ENCODE measurements around the gene NAALADL2. TPM values are rescaled to one million over a fixed set of nuclear protein-coding genes. Genes with fewer than 3 reads are reported as not detected.

The NAALADL2 gene
- total RNA-seq, 4 donors from 2014 or later: 0.36 to 9.2 (median 0.63) TPM

DNA sequence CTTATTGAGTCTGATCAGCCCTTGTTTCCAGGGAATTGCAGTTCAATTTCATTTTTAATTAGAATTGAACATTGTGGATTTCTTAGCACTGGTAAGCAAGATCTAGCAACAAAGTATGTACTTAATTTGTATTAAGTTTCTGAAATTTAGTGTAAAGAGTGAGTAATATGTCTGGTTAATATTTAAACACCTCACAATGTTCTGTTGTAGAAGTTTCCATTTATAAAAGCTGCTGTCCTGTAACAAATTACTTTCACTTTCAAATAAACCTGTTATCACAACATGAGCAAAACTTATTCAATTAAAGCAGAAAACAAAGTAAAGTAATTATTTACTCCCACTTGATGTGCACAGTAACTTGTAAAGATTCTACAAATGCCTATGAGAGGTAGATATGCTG is 448.5 kb downstream of the NAALADL2 start:
- Histone ChIP-seq H3K9me3 (no peaks in the 10 kb centered on the region), H3K36me3 (no peaks in the 10 kb centered on the region), H3K27me3 (no peaks in the 10 kb centered on the region), H3K27ac (no peak overlapping the region), H3K4me3 (no peak overlapping the region), H3K4me1 (no peaks in the 10 kb centered on the region)
- ATAC-seq (no peak), DNase-seq (no peak)
- intact Hi-C loops (cut with DNase I; ENCODE audit: low total_unique reads) (no loop called here), in situ Hi-C loops (cut with MboI; ENCODE audit: low sequenced_read_pairs in 4 of 4) (no loop called here)
- no peak for TF ChIP-seq CTCF (IDR thresholded peaks at IDR 0.05 in 4 of 5, conservative IDR thresholded peaks at IDR 0.05 in 1 of 5)
- TF ChIP-seq POLR2A (IDR thresholded peaks at IDR 0.05): no peak

GRCh38 chr3:175308097-175308496 is 449.0 kb downstream of the NAALADL2 start:
- Histone ChIP-seq H3K9me3 (no peaks in the 10 kb centered on the region), H3K27ac (no peak overlapping the region), H3K4me3 (no peak overlapping the region), H3K4me1 (no peaks in the 10 kb centered on the region), H3K27me3 (no peaks in the 10 kb centered on the region), H3K36me3 (no peaks in the 10 kb centered on the region)
- DNase-seq: no peak
- intact Hi-C loops (cut with DNase I; ENCODE audit: low total_unique reads) (no loop called here), in situ Hi-C loops (cut with MboI; ENCODE audit: low sequenced_read_pairs in 4 of 4) (no loop called here)
- no peak for TF ChIP-seq POLR2A (IDR thresholded peaks at IDR 0.05)
- TF ChIP-seq CTCF (IDR thresholded peaks at IDR 0.05 in 4 of 5, conservative IDR thresholded peaks at IDR 0.05 in 1 of 5): no peak
- no peak for ATAC-seq

GRCh38 chr3:175310046-175310445 is 450.9 kb downstream of the NAALADL2 start:
- in situ Hi-C loops (cut with MboI; ENCODE audit: low sequenced_read_pairs in 4 of 4) (no loop called here), intact Hi-C loops (cut with DNase I; ENCODE audit: low total_unique reads) (no loop called here)
- no peak for ATAC-seq
- H3K27me3 ChIP-seq: no peaks in the 10 kb centered on the region
- H3K36me3 ChIP-seq: no peaks in the 10 kb centered on the region
- no peak overlapping the region for H3K4me3 ChIP-seq
- no peak for DNase-seq
- no peaks in the 10 kb centered on the region for H3K9me3 ChIP-seq
- H3K27ac ChIP-seq: no peak overlapping the region
- TF ChIP-seq CTCF (IDR thresholded peaks at IDR 0.05 in 4 of 5, conservative IDR thresholded peaks at IDR 0.05 in 1 of 5): no peak
- no peak for TF ChIP-seq POLR2A (IDR thresholded peaks at IDR 0.05)
- H3K4me1 ChIP-seq: no peaks in the 10 kb centered on the region

DNA sequence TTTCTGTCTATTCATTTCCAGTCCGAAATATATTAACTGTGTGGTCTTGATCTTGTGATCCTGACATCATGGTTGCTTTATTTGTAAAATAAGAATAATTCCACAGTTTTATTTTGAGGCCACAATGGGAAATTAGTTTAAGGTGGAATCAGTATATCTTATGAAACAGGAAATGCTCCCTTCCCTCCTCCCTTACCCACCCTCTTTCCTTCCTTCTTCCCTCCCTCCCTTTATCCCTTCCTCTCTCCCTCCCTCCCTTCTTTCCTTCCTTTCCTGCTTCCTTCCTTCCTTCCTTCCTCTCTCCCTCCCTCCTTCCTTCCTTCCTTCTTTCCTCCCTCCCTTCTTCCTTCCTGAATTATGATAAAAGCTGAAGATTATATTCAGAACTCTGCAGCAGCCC is 452.3 kb downstream of the NAALADL2 start:
- Histone ChIP-seq H3K9me3 (no peaks in the 10 kb centered on the region), H3K27ac (no peak overlapping the region), H3K27me3 (no peaks in the 10 kb centered on the region), H3K4me3 (no peak overlapping the region), H3K4me1 (no peaks in the 10 kb centered on the region), H3K36me3 (no peaks in the 10 kb centered on the region)
- TF ChIP-seq CTCF (IDR thresholded peaks at IDR 0.05 in 4 of 5, conservative IDR thresholded peaks at IDR 0.05 in 1 of 5) (no peak), POLR2A (IDR thresholded peaks at IDR 0.05) (no peak)
- ATAC-seq (no peak), DNase-seq (no peak)
- intact Hi-C loops (cut with DNase I; ENCODE audit: low total_unique reads): no loop called here
- in situ Hi-C loops (cut with MboI; ENCODE audit: low sequenced_read_pairs in 4 of 4): no loop called here

DNA sequence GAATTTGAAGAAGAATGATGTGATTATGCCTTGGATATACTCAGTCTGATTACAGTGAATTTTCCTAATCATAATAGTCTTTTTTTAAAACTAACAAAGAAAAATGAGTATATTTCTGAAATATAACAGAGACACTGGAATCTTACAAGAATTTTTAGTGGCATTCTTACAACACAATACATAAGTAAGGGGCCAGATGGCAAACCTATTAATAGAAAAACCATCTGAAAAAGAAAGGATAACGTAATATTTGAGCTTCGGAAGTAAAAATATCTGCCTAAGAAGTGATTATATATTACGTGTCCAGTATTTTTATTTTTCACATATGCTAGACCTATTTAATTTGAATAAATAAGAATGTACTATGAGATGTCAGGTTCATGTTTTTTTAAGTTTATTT is 452.8 kb downstream of the NAALADL2 start:
- H3K27me3 ChIP-seq: no peaks in the 10 kb centered on the region
- ATAC-seq: no peak
- no peak overlapping the region for H3K4me3 ChIP-seq
- H3K36me3 ChIP-seq: no peaks in the 10 kb centered on the region
- TF ChIP-seq POLR2A (IDR thresholded peaks at IDR 0.05) (no peak), CTCF (IDR thresholded peaks at IDR 0.05 in 4 of 5, conservative IDR thresholded peaks at IDR 0.05 in 1 of 5) (no peak)
- H3K4me1 ChIP-seq: no peaks in the 10 kb centered on the region
- in situ Hi-C loops (cut with MboI; ENCODE audit: low sequenced_read_pairs in 4 of 4) (no loop called here), intact Hi-C loops (cut with DNase I; ENCODE audit: low total_unique reads) (no loop called here)
- no peak for DNase-seq
- H3K9me3 ChIP-seq: no peaks in the 10 kb centered on the region
- no peak overlapping the region for H3K27ac ChIP-seq

Data from gastrocnemius medialis (tissue), 4 donors.